ENCODE data around the gene UPK3B. TPM values are rescaled to one million over a fixed set of nuclear protein-coding genes. Genes with fewer than 3 reads are reported as not detected.
"Not testable (repeated sequence)": the region's sequence is repeated elsewhere in the genome, so short reads cannot be mapped to it uniquely, and the experiment has no call there.

The UPK3B gene
- total RNA-seq (2014; rRNA removed; shearing (Covaris generic); ENCODE audit: low replicate concordance): 0.64 and 2.5 TPM in 2 replicates

DNA sequence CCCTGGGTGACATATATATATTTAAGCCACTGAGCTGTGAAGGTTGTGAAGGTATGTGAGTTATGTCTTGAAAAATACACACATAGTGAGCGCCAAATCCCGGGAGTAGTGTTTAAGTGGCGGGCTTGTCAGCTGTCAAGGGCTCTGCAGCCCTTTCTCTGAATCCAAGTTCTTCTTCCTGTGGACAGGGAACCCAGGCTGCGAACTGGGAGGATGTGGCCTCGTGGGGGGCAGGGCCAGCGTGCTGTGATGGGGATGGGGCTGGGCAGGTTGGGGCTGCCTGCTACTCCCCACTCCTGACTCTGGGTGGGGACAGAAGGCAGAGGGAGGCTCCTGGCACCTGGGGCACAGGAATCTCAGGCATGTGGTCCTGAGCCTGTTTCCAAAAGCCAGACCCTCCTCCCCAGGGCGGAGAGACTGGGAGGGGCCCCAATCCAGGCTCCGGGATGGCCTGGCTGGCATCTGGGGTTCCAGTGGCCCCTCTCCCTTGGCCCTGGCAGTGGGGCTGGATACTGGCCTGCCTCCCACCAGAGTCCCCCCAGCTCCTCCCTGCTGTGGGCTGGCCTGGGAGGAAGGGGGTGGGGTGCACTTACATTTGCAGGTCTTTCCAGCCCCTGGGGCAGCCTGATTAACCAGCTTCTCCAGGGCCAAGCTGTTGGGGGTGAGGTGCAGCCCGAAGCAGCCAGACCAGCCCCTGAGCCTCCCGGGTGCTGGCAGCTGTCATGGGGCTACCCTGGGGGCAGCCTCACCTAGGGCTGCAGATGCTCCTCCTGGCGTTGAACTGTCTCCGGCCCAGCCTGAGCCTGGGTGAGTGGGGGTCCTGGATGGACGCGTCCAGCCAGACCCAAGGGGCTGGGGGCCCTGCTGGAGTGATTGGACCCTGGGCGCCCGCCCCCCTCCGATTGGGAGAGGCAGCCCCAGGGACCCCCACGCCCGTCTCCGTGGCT is at the start of gene UPK3B:
TSS of gene UPK3B (plus strand) at position 622 of the 947 bp plus-strand sequence. CDS start at position 723, 101 bp downstream.
- DNase-seq (ENCODE audit: low read depth): peak; percentile 49
- in situ Hi-C loops (cut with HindIII; ENCODE audit: low pct_unique_long_range_greater_than_20kb, low sequenced_read_pairs): no loop called here

DNA sequence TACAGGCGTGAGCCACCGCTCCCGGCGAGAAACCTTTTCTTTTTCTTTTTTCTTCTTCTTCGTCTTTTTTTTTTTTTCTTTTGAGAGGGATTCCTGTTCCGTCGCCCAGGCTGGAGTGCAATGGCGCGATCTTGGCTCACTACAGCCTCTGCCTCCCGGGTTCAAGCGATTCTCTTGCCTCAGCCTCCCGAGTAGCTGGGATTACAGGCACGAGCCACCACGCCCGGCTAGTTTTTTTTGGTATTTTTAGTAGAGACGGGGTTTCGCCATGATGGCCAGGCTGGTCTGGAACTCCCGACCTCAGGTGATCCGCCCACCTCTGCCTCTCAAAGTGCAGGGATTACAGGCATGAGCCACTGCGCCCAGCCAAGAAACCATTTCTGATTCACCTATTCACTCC is 49.6 kb upstream of the UPK3B start:
- DNase-seq (ENCODE audit: low read depth); in situ Hi-C loops (cut with HindIII; ENCODE audit: low pct_unique_long_range_greater_than_20kb, low sequenced_read_pairs): not testable (repeated sequence)

DNA sequence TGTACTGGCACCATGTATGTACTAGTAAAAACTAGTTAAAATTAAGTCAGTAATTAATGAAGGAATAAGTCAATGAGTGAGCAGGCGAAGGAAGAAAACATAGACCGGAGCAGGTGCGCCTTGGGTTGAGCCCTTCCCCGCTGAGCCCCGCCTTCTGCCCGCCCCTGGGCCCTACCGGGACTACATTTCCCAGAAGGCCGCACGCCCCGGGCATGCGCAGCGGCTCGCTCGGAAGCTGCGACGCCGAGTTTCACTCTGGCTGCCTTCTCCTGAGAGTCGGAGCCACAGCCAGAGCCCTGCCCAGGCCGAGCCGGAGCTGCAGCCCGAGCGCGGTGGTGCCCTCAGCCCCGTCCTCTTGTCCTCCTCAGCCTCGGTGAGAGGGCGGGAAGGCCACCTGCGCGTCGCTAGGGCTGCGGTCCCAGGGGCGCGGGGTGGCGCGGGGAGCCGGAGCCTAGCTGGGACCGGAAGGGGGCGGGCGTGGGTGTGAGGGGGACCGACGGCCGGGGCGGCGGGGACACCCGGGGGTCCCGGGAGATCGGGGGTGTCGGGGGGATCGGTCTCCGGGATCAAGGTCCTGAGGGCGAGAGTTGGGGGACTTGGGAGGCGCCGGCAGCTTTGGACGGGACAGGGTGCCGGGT is 48.8 kb upstream of the UPK3B start, which contains the start of gene DTX2:
TSS of gene DTX2 (plus strand) at position 246 of the 638 bp plus-strand sequence. CDS start 18,801 bp downstream, outside the sequence.
- in situ Hi-C loops (cut with HindIII; ENCODE audit: low pct_unique_long_range_greater_than_20kb, low sequenced_read_pairs); DNase-seq (ENCODE audit: low read depth): not testable (repeated sequence)

GRCh38 chr7:76462271-76462882 is 48.0 kb upstream of the UPK3B start:
- in situ Hi-C loops (cut with HindIII; ENCODE audit: low pct_unique_long_range_greater_than_20kb, low sequenced_read_pairs); DNase-seq (ENCODE audit: low read depth): not testable (repeated sequence)

DNA sequence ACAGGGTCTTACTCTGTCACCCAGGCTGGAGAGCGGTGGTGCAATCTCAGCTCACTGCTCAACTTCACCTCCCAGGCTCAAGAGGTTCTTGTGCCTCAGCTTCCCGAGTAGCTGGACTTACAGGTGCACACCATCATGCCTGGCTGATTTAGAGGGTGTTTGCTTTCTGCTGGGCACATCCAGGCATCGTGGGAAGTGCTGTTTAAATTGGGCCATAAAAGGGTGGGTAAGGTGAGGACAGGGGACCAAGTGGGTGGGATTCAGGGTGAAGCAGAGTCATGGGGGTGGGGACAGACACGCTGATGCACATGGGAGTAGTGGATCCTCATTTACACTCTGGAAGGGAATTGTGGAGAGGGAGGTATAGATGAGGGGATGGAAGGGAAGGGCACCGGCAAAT is 45.4 kb upstream of the UPK3B start:
- in situ Hi-C loops (cut with HindIII; ENCODE audit: low pct_unique_long_range_greater_than_20kb, low sequenced_read_pairs); DNase-seq (ENCODE audit: low read depth): not testable (repeated sequence)

GRCh38 chr7:76465950-76466349 is 44.4 kb upstream of the UPK3B start:
- DNase-seq (ENCODE audit: low read depth); in situ Hi-C loops (cut with HindIII; ENCODE audit: low pct_unique_long_range_greater_than_20kb, low sequenced_read_pairs): not testable (repeated sequence)

- peak; percentile 1 for DNase-seq (ENCODE audit: low read depth)
- in situ Hi-C loops (cut with HindIII; ENCODE audit: low pct_unique_long_range_greater_than_20kb, low sequenced_read_pairs): not testable (repeated sequence)
Measured at GRCh38 chr7:76467743-76468404, 42.5 kb upstream of the UPK3B start.

DNA sequence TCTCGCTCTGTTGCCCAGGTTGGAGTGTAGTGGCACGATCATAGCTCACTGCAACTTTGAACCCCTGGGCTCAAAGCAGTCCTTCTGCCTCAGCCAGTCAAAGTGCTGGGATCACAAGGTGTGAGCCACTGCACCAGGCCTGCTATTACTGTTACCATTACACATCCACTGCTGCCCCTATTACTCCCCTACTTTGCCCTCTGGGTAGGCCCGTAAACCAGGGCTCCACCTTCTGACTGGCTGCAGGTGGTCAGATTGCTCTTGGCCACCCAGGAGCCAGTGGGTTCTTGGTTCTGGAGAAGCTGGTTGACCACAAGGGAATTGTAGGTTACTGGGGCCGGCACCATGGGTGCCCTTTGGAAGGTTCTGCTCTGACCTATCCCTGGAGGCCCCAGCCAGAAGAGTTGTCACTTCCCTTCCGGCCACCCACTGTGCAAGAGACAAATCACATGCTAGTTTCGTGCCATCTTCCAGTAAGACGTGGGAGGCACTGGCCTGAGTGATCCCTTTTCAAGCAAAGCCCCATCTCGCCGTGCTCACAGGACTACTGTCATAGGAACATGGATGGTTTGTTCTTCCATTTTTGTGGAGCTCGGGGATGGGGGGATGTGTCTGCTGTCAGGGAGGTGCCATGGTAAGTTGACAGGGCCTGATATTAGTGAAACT is 38.7 kb upstream of the UPK3B start:
- in situ Hi-C loops (cut with HindIII; ENCODE audit: low pct_unique_long_range_greater_than_20kb, low sequenced_read_pairs); DNase-seq (ENCODE audit: low read depth): not testable (repeated sequence)

GRCh38 chr7:76473097-76473496 is 37.3 kb upstream of the UPK3B start:
- DNase-seq (ENCODE audit: low read depth); in situ Hi-C loops (cut with HindIII; ENCODE audit: low pct_unique_long_range_greater_than_20kb, low sequenced_read_pairs): not testable (repeated sequence)

GRCh38 chr7:76476280-76476679 is 34.1 kb upstream of the UPK3B start:
- in situ Hi-C loops (cut with HindIII; ENCODE audit: low pct_unique_long_range_greater_than_20kb, low sequenced_read_pairs); DNase-seq (ENCODE audit: low read depth): not testable (repeated sequence)

- in situ Hi-C loops (cut with HindIII; ENCODE audit: low pct_unique_long_range_greater_than_20kb, low sequenced_read_pairs); DNase-seq (ENCODE audit: low read depth): not testable (repeated sequence)
Measured at GRCh38 chr7:76476742-76477474, 33.4 kb upstream of the UPK3B start.

GRCh38 chr7:76479628-76480027 is 30.7 kb upstream of the UPK3B start:
- DNase-seq (ENCODE audit: low read depth): peak; percentile 22
- in situ Hi-C loops (cut with HindIII; ENCODE audit: low pct_unique_long_range_greater_than_20kb, low sequenced_read_pairs): not testable (repeated sequence)

DNA sequence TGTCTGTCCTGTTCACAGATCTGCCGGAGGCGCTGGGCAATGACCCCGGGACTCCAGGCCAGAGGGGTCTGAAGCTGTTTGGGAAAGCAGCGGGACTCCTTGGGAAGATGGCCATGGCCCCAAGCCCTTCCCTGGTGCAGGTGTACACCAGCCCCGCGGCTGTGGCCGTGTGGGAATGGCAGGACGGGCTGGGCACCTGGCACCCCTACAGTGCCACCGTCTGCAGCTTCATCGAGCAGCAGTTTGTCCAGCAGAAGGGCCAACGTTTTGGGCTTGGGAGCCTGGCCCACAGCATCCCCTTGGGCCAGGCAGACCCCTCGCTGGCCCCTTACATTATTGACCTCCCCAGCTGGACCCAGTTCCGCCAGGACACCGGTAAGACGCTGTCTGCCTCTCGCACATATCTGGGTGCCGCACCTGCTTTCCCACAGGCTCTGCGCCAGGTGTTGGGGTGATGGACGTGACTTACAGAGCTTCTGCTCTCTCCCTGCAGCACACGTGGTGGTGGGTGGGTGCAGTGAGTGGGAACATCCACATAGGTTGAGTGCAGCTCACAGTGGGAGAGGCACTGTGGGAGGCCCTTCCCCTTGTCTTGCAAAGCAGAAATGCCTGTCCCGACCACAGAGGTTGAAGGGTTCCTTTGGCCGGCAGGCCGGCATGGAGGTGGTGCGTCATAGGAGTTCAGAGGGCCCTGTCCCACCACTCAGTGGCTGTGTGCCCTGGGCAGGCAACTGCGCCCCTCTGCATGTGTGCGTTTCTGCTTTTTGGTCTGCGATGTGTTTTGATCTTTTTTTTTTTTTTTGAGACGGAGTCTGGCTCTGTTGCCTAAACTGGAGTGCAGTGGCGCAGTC is 29.7 kb upstream of the UPK3B start:
- DNase-seq (ENCODE audit: low read depth); in situ Hi-C loops (cut with HindIII; ENCODE audit: low pct_unique_long_range_greater_than_20kb, low sequenced_read_pairs): not testable (repeated sequence)

GRCh38 chr7:76482660-76483059 is 27.7 kb upstream of the UPK3B start:
- in situ Hi-C loops (cut with HindIII; ENCODE audit: low pct_unique_long_range_greater_than_20kb, low sequenced_read_pairs); DNase-seq (ENCODE audit: low read depth): not testable (repeated sequence)

GRCh38 chr7:76483081-76483480 is 27.3 kb upstream of the UPK3B start:
- in situ Hi-C loops (cut with HindIII; ENCODE audit: low pct_unique_long_range_greater_than_20kb, low sequenced_read_pairs); DNase-seq (ENCODE audit: low read depth): not testable (repeated sequence)

DNA sequence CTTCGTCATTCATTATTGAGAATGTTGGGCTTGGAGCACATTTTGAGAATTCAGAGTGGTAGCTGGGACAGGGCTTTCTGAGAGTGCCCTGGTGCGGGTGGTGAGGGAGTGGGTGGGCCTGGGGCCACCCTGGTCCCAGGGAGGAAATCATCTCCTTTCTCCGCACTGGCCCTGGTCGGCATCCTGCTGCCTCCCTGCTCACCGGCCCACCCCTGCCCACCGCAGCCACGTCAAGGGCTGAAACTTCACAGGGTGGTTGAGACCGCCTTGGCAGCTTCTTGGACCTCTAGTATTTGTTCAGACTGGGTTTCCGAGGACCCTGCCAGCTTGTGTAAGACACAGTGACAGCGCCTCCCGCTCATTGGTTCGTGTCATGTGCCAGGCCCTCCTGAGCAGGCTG is 25.9 kb upstream of the UPK3B start:
- DNase-seq (ENCODE audit: low read depth); in situ Hi-C loops (cut with HindIII; ENCODE audit: low pct_unique_long_range_greater_than_20kb, low sequenced_read_pairs): not testable (repeated sequence)
